Adrenal gland (tissue), 5 donors: ENCODE results near the gene POM121C.
"Not testable (repeated sequence)": the region's sequence is repeated elsewhere in the genome, so short reads cannot be mapped to it uniquely, and the experiment has no call there.

Experiments used
- CTCF ChIP-seq, 6 experiments: fragments of 450-650 bp in 4 of 6; fragments of 200-600 bp in 2 of 6; sonication (generic) in 1 of 6; IDR thresholded peaks; 1 replicate in 5 of 6; 2 replicates in 1 of 6; pipeline versions ENCODE4 v1.5.1 to v1.8.0; 2016 to 2021; ENCODE audit warnings: antibody characterized with exemption in 6 of 6, mild to moderate bottlenecking in 2 of 6, moderate library complexity in 1 of 6
- POLR2A ChIP-seq, 2 donors: fragments of 450-650 bp; IDR thresholded peaks; one replicate each; pipeline ENCODE4 v1.6.1; 2017; ENCODE audit warnings: antibody characterized with exemption in 2 of 2, mild to moderate bottlenecking in 2 of 2, moderate library complexity in 1 of 2
- donor health status: DM: no; HTN: no; CAD: no.

DNA sequence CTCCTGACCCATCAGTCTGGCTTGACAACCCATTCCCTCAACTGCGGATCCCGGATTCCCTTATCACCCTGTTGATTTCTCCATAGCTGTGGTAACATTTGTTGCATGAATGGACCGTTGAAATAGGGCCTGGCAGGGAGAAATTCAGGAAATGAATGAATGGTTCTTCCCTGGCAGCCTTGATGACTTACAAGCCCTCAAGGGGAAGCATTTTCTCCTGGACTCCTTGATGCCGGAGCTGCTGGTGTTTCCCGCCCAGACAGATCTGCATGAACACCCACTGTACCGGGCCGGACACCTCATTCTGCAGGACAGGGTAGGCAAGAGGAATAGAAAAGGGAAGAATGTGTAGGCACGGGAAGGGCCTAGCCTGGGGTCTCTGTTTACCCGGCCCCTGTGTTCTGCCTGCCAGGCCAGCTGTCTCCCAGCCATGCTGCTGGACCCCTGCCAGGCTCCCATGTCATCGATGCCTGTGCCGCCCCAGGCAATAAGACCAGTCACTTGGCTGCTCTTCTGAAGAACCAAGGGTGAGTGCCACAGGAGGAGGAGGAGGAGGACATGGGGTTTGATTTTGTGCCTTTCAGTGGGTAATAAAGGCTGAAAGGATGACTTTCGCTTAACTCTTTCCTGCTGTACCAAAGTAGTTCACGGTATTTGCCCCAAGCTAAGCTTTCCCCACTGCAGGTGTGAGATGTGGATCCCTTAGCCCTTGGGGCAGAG, 71.2 kb downstream of the POM121C start:
- not testable (repeated sequence) for TF ChIP-seq CTCF (IDR thresholded peaks at IDR 0.05)
- TF ChIP-seq POLR2A (IDR thresholded peaks at IDR 0.05), result peak in 1 of 2 donors; percentile 41
